Loucy (cell line): ENCODE results near the gene HMX3.

Experiments
- H2AFZ ChIP-seq: fragments of 200-600 bp; sonication (generic); 2 replicates; pipeline ENCODE4 v1.6.0; 2016; ENCODE audit warnings: antibody characterized with exemption, mild to moderate bottlenecking, low read length, moderate library complexity
- H3F3A ChIP-seq: fragments of 200-600 bp; 2 replicates; pipeline ENCODE4 v1.6.0; 2016; ENCODE audit warnings: antibody characterized with exemption, low read depth, mild to moderate bottlenecking
- H3K27me3 ChIP-seq: fragments of 200-600 bp; sonication (generic); 2 replicates; pipeline ENCODE4 v1.6.1; 2014; ENCODE audit warnings: low read length, mild to moderate bottlenecking; ENCODE audit not compliant: insufficient read depth, poor library complexity, severe bottlenecking
- H3K36me3 ChIP-seq: fragments of 200-600 bp; sonication (generic); 2 replicates; pipeline ENCODE4 v1.6.1; 2016; ENCODE audit warnings: low read length; ENCODE audit not compliant: insufficient read depth
- H3K4me1 ChIP-seq: fragments of 200-600 bp; sonication (generic); 2 replicates; pipeline ENCODE4 v1.5.1; 2014; ENCODE audit warnings: low read length, mild to moderate bottlenecking; ENCODE audit not compliant: insufficient read depth, poor library complexity, severe bottlenecking
- H3K4me2 ChIP-seq: fragments of 200-600 bp; sonication (generic); 2 replicates; pipeline ENCODE4 v1.6.0; 2014; ENCODE audit warnings: antibody characterized with exemption, low read length, low read depth, mild to moderate bottlenecking; ENCODE audit not compliant: poor library complexity, severe bottlenecking
- H3K4me3 ChIP-seq: fragments of 200-600 bp; sonication (generic); 2 replicates; pipeline ENCODE4 v1.5.1; 2014; ENCODE audit warnings: low read length, mild to moderate bottlenecking, mixed read lengths; ENCODE audit not compliant: poor library complexity, severe bottlenecking
- H3K79me2 ChIP-seq: fragments of 200-600 bp; sonication (generic); 2 replicates; pipeline ENCODE4 v1.6.1; 2014; ENCODE audit warnings: low read length; ENCODE audit not compliant: insufficient read depth
- H3K9ac ChIP-seq: fragments of 200-600 bp; sonication (generic); 2 replicates; pipeline ENCODE4 v1.6.0; 2014; ENCODE audit warnings: mild to moderate bottlenecking, low read depth, low read length, moderate library complexity; ENCODE audit not compliant: poor library complexity, severe bottlenecking
- H3K9me2 ChIP-seq: fragments of 200-600 bp; sonication (generic); replicated peaks from 2 replicates; pipeline ENCODE4 v1.6.1; 2016; ENCODE audit warnings: low read depth, low read length, mixed read lengths
- H3K9me3 ChIP-seq: fragments of 200-600 bp; sonication (generic); 2 replicates; pipeline ENCODE4 v1.6.1; 2014; ENCODE audit warnings: mild to moderate bottlenecking, antibody characterized with exemption, low read length, low read depth; ENCODE audit not compliant: insufficient read depth
- H4K20me1 ChIP-seq: fragments of 200-600 bp; sonication (generic); 2 replicates; pipeline ENCODE4 v1.6.0; 2014; ENCODE audit warnings: antibody characterized with exemption, low read length, mild to moderate bottlenecking; ENCODE audit not compliant: insufficient read depth, poor library complexity, severe bottlenecking
- CTCF ChIP-seq: fragments of 200-600 bp; sonication (generic); conservative IDR thresholded peaks from 2 replicates; pipeline ENCODE4 v1.5.1; 2014; ENCODE audit warnings: mild to moderate bottlenecking, antibody characterized with exemption, low read length
- EZH2phosphoT487 ChIP-seq: fragments of 200-600 bp; IDR thresholded peaks from 2 replicates; pipeline ENCODE4 v1.6.1; 2018; ENCODE audit warnings: antibody characterized with exemption, mild to moderate bottlenecking, moderate library complexity, borderline replicate concordance

Gene HMX3

GRCh38 chr10:123136806-123137642, 1.3 kb downstream of the HMX3 start:
- Histone ChIP-seq H3K27me3 (peaks cover 5% of the 10 kb centered on the region), H3K4me2 (no peak overlapping the region), H3K9me2 (no peaks in the 10 kb centered on the region), H3K4me1 (peaks cover 7% of the 10 kb centered on the region), H3K9me3 (no peaks in the 10 kb centered on the region), H2AFZ (no peak overlapping the region), H3K79me2 (no peaks in the 10 kb centered on the region), H3K9ac (no peak overlapping the region), H3K36me3 (no peaks in the 10 kb centered on the region), H3F3A (no peaks in the 10 kb centered on the region), H3K4me3 (no peak overlapping the region), H4K20me1 (no peaks in the 10 kb centered on the region)
- TF ChIP-seq EZH2phosphoT487 (no peak), CTCF (no peak)

GRCh38 chr10:123139165-123139520, 3.4 kb downstream of the HMX3 start:
- TF ChIP-seq CTCF, result no peak
- no peak for TF ChIP-seq EZH2phosphoT487
- H3K4me3 ChIP-seq, result no peak overlapping the region
- no peak overlapping the region for H3K9ac ChIP-seq
- H3K9me3 ChIP-seq, result no peaks in the 10 kb centered on the region
- H3K27me3 ChIP-seq, result peaks cover 5% of the 10 kb centered on the region
- no peaks in the 10 kb centered on the region for H3K9me2 ChIP-seq
- H3F3A ChIP-seq, result no peaks in the 10 kb centered on the region
- no peaks in the 10 kb centered on the region for H3K36me3 ChIP-seq
- H3K4me1 ChIP-seq, result no peaks in the 10 kb centered on the region
- no peaks in the 10 kb centered on the region for H3K79me2 ChIP-seq
- no peak overlapping the region for H3K4me2 ChIP-seq
- H2AFZ ChIP-seq, result no peak overlapping the region
- H4K20me1 ChIP-seq, result no peaks in the 10 kb centered on the region

GRCh38 chr10:123139521-123140163, 3.9 kb downstream of the HMX3 start:
- no peaks in the 10 kb centered on the region for H3K9me3 ChIP-seq
- peaks cover 5% of the 10 kb centered on the region for H3K27me3 ChIP-seq
- H3K4me2 ChIP-seq, result no peak overlapping the region
- H4K20me1 ChIP-seq, result no peaks in the 10 kb centered on the region
- H3F3A ChIP-seq, result no peaks in the 10 kb centered on the region
- TF ChIP-seq EZH2phosphoT487, result no peak
- no peak for TF ChIP-seq CTCF
- H3K4me1 ChIP-seq, result no peaks in the 10 kb centered on the region
- no peak overlapping the region for H3K9ac ChIP-seq
- H2AFZ ChIP-seq, result no peak overlapping the region
- H3K4me3 ChIP-seq, result no peak overlapping the region
- H3K79me2 ChIP-seq, result no peaks in the 10 kb centered on the region
- H3K36me3 ChIP-seq, result no peaks in the 10 kb centered on the region
- H3K9me2 ChIP-seq, result no peaks in the 10 kb centered on the region
